ENCODE data around the gene CMSS1.

CMSS1 gene

GRCh38 chr3:99902091-99902490, 84.4 kb downstream of the CMSS1 start:
- TF ChIP-seq ZFX (IDR thresholded peaks at IDR 0.05) (no peak), CTCF (conservative IDR thresholded peaks at IDR 0.05) (no peak)

GRCh38 chr3:99903869-99904268, 86.2 kb downstream of the CMSS1 start:
- no peak for TF ChIP-seq CTCF (conservative IDR thresholded peaks at IDR 0.05)
- no peak overlapping the region for H3K27ac ChIP-seq

More at GRCh38 chr3:99902091-99902490, 84.4 kb downstream of the CMSS1 start:
- no peak overlapping the region for H3K27ac ChIP-seq

DNA sequence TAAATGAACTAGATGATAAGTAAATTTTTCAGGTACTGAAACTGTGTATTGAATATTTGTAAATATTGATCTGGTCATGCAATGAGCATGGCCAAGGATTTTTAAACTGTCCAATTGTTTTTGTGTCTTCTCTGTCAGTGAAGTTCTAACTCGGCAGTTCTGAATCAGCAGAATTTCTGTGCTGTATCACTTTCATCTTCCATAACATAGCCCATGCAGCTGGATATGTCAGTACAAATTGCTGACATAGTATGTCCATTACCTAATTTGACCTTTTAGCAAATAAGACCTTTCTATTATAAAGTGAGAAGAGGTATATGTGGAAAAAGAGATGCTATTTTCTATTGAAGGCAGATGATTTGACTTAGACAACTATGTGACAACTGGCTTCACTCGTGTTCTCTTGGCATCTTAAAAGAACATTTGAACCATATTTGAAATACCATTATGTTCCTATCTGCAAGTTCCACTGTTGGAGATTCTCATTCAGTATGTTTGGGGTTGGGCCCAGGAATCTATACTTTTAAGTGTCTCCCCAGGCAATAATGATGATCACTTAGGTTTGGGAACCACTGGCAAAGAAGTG, 90.4 kb downstream of the CMSS1 start:
- TF ChIP-seq CTCF (conservative IDR thresholded peaks at IDR 0.05), result no peak
- no peak for TF ChIP-seq ZFX (IDR thresholded peaks at IDR 0.05)
- no peak overlapping the region for H3K27ac ChIP-seq

GRCh38 chr3:99909714-99910495, 92.2 kb downstream of the CMSS1 start:
- no peak overlapping the region for H3K27ac ChIP-seq
- TF ChIP-seq ZFX (IDR thresholded peaks at IDR 0.05), result no peak
- TF ChIP-seq CTCF (conservative IDR thresholded peaks at IDR 0.05), result no peak

- H3K27ac ChIP-seq, result no peak overlapping the region
- TF ChIP-seq ZFX (IDR thresholded peaks at IDR 0.05), result no peak
- TF ChIP-seq CTCF (conservative IDR thresholded peaks at IDR 0.05), result no peak
Observed at GRCh38 chr3:99910752-99911290, 93.2 kb downstream of the CMSS1 start.

DNA sequence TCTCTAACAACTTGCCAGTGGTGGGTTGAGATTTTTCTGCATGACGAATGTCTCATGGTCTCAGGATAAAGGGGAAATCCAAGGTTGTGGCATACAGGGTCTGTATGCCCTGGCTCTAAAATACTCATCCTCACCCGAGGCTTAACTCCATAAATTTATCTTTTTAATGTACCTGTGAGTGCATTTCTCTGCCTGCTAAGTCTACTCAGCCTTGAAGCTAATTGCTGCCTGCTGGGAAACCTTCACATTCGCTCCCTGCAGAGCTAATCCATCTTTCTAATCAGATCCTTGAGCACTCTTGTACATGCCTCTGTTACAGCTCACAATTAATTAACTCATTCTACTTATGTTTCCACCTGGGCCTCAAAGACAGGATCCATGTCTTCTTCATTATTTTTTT, 93.8 kb downstream of the CMSS1 start:
- H3K27ac ChIP-seq, result no peak overlapping the region
- TF ChIP-seq CTCF (conservative IDR thresholded peaks at IDR 0.05) (no peak), ZFX (IDR thresholded peaks at IDR 0.05) (no peak)

- no peak overlapping the region for H3K27ac ChIP-seq
- TF ChIP-seq ZFX (IDR thresholded peaks at IDR 0.05) (no peak), CTCF (conservative IDR thresholded peaks at IDR 0.05) (no peak)
Observed at GRCh38 chr3:99915906-99916432, 98.3 kb downstream of the CMSS1 start.

Measured in C4-2B (cell line).